ENCODE measurements around the gene MAST3.
"Not testable (repeated sequence)": the region's sequence is repeated elsewhere in the genome, so short reads cannot be mapped to it uniquely, and the experiment has no call there.

MAST3 gene

DNA sequence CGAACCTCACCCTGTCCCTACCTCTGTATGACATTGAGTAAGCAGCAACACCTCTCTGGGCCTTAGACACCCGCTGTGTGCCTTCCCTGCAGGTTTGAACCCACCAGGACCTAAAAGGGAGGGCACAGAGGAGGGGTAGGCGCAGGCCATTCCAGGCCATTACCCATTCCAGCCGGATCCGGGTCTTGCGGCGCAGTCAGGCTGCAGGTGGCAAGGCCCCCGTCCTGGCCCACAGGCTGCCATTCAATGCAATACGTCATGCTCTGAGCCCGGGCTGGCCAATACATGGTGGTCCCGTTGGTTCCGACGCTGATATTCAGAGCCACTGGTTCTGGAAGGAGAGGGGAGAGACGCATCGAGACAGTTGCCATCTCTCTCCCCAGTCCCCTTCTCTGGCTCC, 28.2 kb upstream of the MAST3 start:
- FAIRE-seq (no peak), DNase-seq (ENCODE audit: insufficient read length, low spot score) (no peak)
- TF ChIP-seq POLR2A (IDR thresholded peaks at IDR 0.05; ENCODE audit: low read depth, low read length): no peak

DNA sequence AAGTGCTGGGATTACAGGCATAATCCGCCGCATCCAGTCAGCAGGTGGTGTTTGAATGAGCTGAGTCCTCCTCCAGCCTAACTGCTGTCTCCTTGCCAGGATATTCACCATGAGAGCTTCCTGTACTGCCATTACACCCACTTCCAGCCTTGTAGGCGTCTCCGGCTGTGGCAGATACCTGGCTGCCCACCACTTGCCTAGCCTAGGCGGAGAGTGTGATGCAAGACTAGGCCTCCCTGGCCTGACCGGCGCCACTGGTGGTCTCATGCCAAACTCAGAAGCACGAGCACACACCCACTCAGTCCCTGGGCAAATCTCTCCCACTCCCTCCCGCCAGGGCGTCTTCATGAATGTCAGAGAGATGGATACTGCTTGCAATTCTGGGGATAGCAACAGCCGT, 27.4 kb upstream of the MAST3 start:
- no peak for FAIRE-seq
- no peak for TF ChIP-seq POLR2A (IDR thresholded peaks at IDR 0.05; ENCODE audit: low read depth, low read length)
- no peak for DNase-seq (ENCODE audit: insufficient read length, low spot score)

DNA sequence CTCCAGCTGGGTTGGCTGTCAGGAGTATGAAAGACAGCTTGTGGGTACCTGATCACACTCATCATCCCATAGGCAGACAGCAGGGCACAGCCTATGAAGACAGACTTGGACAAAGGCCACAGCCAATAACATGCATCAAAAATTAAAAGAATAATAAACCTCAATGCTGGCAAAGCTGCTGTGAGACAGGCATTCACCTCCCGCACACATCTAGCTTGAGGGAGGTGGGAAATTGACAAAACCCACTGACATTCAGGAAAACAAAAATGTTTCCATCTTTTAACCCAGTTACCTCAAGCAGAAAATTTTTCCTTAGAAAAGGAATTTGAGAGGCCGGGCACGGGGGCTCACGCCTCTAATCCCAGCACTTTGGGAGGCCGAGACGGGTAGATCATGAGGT, 25.2 kb upstream of the MAST3 start:
- FAIRE-seq (no peak), DNase-seq (ENCODE audit: insufficient read length, low spot score) (no peak)
- no peak for TF ChIP-seq POLR2A (IDR thresholded peaks at IDR 0.05; ENCODE audit: low read depth, low read length)

DNA sequence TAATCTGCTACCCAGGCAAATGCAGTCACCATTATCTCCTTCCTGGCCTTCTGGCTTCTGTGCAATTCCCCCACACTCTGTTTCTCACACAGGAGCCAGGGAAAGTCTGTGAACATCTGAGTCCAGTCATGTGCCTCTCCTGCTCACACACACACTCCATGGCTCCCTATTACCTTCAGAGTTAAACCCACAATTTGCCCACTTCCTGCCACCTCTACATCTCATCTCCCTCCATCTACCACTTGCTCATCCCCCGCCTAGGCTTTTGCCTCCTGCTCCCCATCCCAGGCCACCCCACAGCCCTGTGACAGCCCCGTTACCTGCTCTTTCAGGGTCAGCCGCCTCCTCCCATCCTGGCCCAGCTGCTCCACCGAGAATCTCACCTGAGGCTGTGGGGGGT, 24.4 kb upstream of the MAST3 start:
- FAIRE-seq (no peak), DNase-seq (ENCODE audit: insufficient read length, low spot score) (no peak)
- TF ChIP-seq POLR2A (IDR thresholded peaks at IDR 0.05; ENCODE audit: low read depth, low read length): no peak

DNA sequence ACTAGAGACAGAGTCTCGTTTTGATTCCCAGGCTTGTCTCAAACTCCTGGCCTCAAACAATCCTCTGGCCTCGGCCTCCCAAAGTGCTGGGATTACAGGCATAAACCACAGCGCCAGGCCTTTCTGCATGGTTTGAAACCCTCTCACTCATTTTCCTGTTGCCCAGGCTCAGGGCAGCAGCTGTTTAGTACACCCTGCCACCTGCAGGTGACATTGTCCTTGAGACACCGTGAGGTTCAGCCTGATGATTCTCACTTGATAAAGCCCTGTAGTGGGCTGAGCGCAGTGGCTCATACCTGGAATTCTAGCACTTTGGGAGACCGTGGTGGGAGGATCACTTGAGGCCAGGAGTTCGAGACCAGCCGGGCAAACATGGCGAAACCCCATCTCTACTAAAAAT, 23.4 kb upstream of the MAST3 start:
- DNase-seq (ENCODE audit: insufficient read length, low spot score) (no peak), FAIRE-seq (no peak)
- no peak for TF ChIP-seq POLR2A (IDR thresholded peaks at IDR 0.05; ENCODE audit: low read depth, low read length)

DNA sequence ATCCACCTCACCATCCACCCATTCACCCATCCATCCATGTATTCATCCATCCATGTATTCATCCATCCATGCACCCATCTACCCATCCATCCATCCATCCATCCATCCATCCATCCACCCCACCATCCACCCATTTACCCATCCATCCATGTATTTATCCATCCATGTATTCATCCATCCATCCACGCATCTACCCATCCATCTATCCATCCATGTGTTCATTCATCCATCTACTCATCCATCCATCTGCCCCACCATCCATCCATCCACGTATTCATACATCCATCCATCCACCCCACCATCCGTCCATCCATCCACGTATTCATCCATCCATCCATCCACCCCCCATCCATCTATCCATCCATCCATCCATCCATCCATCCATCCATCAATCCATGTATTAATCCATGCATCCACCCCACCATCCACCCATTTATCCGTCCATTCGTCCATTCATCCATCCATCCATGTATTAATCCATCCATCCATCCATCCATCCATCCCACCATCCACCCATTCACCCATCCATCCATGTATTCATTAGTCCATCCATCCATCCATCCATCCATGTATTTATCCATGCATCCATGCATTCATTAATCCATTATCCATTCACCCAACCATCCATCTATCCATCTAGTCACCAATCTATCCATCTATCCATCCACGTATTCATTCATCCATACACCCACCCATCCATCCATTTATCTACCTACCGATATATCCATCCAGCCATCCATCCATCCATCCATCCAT, 13.5 kb upstream of the MAST3 start:
- DNase-seq (ENCODE audit: insufficient read length, low spot score) (no peak), FAIRE-seq (no peak)
- no peak for TF ChIP-seq POLR2A (IDR thresholded peaks at IDR 0.05; ENCODE audit: low read depth, low read length)

DNA sequence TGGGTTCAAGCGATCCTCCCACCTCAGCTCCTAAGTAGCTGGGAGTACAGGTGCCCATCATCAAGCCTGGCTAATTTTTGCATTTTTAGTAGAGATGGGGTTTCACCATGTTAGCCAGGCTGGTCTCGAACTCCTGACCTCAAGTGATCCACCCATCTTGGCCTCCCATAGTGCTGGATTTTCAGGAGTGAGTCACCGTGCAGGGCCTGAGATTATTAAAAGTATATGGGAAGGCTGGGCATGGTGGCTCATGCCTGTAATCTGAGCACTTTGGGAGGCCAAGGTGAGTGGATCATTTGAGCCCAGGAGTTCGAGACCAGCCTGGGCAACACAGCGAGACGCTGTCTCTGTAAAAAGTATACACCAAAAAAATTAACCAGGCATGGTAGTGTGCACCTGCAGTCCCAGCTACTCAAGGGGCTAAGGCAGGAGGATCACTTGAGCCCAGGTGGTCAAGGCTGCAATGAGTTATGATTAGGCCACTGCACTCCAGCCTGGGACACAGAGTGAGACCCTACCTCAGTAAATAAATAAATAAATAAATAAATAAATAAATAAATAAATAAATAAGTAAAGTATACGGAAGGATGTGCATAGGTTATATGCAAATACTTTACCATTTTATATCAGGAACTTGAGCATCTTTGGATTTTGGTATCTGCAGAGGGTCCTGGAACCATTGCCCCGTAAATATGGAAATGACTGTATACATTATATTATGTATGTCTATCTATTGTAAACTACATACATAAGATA, 11.7 kb upstream of the MAST3 start:
- FAIRE-seq (no peak), DNase-seq (ENCODE audit: insufficient read length, low spot score) (no peak)
- no peak for TF ChIP-seq POLR2A (IDR thresholded peaks at IDR 0.05; ENCODE audit: low read depth, low read length)

DNA sequence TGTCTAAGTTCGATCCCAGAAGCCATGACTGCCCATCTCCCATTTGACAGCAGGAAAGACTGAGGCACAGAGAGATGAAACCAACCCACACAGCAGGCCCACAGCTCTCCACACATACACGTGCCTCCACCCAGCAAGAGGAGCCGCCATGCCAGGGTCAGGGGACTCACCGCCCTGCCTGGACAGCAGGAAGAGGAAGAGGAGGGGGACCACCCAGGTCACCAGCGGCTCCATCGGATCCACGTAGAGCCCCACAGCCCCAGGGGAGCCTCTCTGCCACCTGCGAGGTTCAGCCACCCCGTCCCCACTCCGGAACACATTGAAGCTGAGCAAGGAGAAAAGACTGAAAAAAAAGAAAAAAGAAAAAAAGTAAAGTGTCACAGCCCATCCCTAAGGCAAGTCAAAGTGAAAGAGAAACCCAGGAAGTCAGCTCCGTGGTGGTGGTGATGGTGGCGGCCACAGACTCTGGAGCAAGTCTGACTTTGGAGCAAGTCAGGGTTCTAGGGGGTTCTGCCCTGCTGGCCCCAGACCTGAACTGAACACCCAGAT, 10.9 kb upstream of the MAST3 start, which contains the start of gene IL12RB1:
Gene IL12RB1 (minus strand): TSS at position 345 of the 549 bp plus-strand sequence. CDS start 111 bp downstream, at position 234.
- no peak for TF ChIP-seq POLR2A (IDR thresholded peaks at IDR 0.05; ENCODE audit: low read depth, low read length)
- FAIRE-seq (no peak), DNase-seq (ENCODE audit: insufficient read length, low spot score) (no peak)

DNA sequence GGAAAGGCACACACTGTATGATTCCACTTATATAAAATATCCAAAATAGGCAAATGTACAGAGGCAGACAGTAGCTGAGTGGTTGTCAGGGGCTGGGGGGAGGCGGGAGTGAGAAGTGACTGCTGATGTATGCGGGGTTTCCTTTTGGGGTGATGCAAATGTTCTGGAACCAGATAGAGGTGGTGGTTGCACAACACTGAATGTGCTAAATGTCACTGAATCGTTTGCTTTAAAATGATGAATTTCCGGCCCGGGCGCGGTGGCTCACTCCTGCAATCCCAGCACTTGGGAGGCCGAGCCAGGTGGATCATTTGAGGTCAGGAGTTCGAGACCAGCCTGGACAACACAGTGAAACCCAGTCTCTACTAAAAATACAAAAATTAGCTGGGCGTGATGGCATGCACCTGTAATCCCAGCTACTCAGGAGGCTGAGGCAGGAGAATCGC, 8.5 kb upstream of the MAST3 start:
- not testable (repeated sequence) for DNase-seq (ENCODE audit: insufficient read length, low spot score); FAIRE-seq

DNA sequence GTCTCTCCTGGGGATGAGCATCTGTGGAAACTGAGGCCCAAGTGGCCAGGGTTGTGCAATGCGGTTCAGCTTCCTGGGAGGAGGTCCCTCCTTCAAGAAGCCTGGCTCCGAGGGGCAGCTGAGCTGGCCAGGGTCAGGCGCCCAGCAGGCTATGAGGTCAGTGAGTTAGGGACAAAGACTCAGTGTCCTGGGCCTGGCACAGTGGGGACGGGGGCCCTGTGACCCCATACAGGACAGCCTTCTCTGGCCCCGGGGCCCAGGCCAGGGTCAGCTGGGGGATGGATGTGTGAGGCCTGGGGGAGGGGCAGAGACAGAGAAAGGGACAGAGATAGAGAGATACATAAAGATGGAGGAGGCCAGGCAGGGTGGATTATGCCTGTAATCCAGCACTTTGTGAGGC, 7.9 kb upstream of the MAST3 start:
- FAIRE-seq (no peak), DNase-seq (ENCODE audit: insufficient read length, low spot score) (no peak)
- TF ChIP-seq POLR2A (IDR thresholded peaks at IDR 0.05; ENCODE audit: low read depth, low read length): no peak

DNA sequence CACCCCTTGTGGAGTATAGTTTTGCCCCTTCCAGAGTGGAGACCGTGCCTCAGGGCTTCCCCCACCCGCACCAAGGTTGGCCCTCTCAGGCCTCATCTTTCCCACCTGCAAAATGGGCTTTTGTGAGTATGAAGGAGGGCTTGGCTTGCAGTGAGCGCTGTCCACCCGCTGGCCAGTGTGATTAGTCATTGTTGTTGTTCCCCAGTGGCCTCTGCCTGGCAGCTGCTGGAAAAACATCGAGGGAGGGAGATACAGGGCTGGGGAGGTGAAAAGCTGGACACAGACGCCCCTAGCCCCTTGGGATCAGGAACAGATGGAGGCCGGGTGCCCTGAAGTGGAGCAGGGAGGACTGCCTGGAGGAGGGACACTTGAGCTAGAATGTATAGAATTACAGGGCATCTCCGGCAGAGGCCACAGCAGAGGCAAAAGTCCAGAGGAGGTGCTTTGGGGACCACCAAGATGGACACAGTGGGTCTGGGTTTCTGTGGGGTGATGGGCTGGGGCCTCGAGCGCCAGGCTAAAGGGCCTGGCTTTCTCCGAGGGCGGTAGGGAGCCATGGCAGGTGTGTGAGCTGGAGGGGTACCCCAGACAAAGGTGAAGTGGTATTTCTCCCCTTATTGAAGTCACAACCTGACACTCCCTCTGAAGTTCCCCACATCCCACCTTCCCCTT, 6.9 kb upstream of the MAST3 start:
- FAIRE-seq: no peak
- DNase-seq (ENCODE audit: insufficient read length, low spot score): peak; percentile 62
- no peak for TF ChIP-seq POLR2A (IDR thresholded peaks at IDR 0.05; ENCODE audit: low read depth, low read length)

DNA sequence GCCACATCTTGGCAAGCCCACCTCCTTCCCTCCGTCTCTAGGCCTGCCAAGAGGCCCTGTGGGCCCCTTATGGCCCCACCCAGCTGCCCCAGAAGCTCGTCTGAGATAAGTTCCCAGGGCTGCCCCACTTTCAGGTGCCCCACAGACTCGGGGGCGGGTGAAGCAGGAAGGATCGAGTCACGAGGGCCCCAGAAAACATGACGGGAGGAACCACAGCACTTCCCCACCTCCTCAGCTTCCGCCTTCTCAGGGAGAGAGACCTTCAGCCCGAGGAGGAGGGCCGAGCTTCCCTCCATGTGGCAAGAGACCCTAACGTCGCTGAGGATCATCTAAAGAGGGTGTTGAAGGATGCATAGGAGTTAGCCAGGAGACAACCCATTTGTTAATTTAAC, 6.4 kb upstream of the MAST3 start:
- DNase-seq (ENCODE audit: insufficient read length, low spot score) (no peak), FAIRE-seq (no peak)
- no peak for TF ChIP-seq POLR2A (IDR thresholded peaks at IDR 0.05; ENCODE audit: low read depth, low read length)

DNA sequence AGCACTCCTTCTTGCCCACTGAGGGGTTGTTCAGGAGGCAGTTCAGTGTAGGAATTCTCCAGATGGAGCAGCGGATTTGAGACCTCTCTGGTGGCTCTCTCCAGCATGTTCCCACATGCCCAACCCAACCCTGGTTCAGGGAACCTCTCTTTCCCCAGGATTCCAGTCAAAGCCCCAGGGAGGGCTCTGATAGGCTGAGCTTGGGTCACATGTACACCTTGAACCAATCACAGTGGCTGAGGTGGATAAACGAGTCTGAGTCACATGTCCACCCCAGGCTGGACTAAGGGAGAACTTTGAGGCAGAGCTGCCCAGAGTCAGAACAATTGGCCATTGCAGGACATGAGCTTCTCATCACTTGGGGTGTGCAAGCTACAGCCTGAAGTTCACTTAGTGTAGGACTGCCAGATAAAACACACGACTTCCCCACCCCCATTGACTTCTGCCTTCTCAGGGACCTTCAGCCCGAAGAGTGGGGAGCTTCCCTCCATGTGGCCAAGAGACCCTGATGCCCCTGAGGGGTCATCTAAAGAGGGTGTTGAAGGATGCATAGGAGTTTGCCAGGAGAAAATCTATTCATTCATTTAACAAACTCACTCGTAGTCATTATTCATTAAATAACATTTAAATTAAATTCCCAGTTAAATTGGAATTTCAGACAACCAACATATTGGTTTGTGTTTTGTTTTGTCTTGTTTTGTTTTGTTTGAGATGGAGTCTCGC, 4.0 kb upstream of the MAST3 start:
- FAIRE-seq: peak; percentile 20
- peak; percentile 79 for DNase-seq (ENCODE audit: insufficient read length, low spot score)
- TF ChIP-seq POLR2A (IDR thresholded peaks at IDR 0.05; ENCODE audit: low read depth, low read length): no peak

DNA sequence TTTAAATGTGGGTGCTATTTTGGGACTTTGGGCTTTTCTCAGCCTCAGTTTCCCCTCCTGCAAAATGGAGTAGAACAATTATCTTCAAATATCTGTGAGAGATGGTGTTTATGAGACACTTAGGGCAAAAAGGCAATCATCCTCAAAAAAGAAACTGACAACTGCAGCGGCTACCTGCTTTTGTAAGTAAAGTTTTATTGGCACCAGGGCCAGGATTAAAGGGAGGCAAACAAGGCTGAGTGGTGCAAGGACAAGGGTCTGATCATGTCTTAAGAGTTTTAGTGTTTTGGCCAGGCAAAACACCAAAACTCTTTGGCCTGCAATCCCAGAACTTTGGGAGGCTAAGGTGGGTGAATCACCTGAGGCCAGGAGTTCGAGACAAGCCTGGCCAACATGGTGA, 1.3 kb upstream of the MAST3 start:
- no peak for DNase-seq (ENCODE audit: insufficient read length, low spot score)
- no peak for FAIRE-seq
- TF ChIP-seq POLR2A (IDR thresholded peaks at IDR 0.05; ENCODE audit: low read depth, low read length): no peak

All from H54 (cell line).